Neutrophil (primary cell): ENCODE results near the gene PTPN11.
"Not testable (repeated sequence)": the region's sequence is repeated elsewhere in the genome, so short reads cannot be mapped to it uniquely, and the experiment has no call there.

Experiments used
- H3K27ac ChIP-seq: fragments of 200-600 bp; sonication (generic); 2 replicates; pipeline ENCODE4 v1.5.1; 2016; ENCODE audit warnings: mild to moderate bottlenecking, moderate library complexity
- H3K27me3 ChIP-seq: fragments of 200-600 bp; sonication (generic); 2 replicates; pipeline ENCODE4 v1.6.0; 2016; ENCODE audit warnings: mild to moderate bottlenecking
- H3K36me3 ChIP-seq: fragments of 200-600 bp; sonication (generic); 2 replicates; pipeline ENCODE4 v1.5.1; 2017
- H3K4me1 ChIP-seq, 2 experiments: fragments of 200-600 bp in 1 of 2; sonication (generic) in 1 of 2; 1 replicate in 1 of 2; 2 replicates in 1 of 2; pipeline versions ENCODE4 v1.5.1 to v1.6.1; 2013 to 2016; ENCODE audit warnings: low read depth in 1 of 2, low read length in 1 of 2, mild to moderate bottlenecking in 1 of 2, moderate library complexity in 1 of 2; ENCODE audit not compliant: control insufficient read depth in 1 of 2, insufficient read depth in 1 of 2
- H3K4me3 ChIP-seq, 2 experiments: fragments of 200-600 bp in 1 of 2; sonication (generic) in 1 of 2; 1 replicate in 1 of 2; 2 replicates in 1 of 2; pipeline ENCODE4 v1.5.1; 2013 to 2016; ENCODE audit warnings: low read depth in 1 of 2, low read length in 1 of 2, mild to moderate bottlenecking in 1 of 2, moderate library complexity in 1 of 2
- H3K9me3 ChIP-seq: fragments of 200-600 bp; sonication (generic); 2 replicates; pipeline ENCODE4 v1.5.1; 2016
- TF ChIP-seq, protein P1 (sequence below): fragments of 200-600 bp; sonication (generic); IDR thresholded peaks from 2 replicates; pipeline ENCODE4 v1.5.1; 2016; ENCODE audit warnings: antibody characterized with exemption

The PTPN11 gene

DNA sequence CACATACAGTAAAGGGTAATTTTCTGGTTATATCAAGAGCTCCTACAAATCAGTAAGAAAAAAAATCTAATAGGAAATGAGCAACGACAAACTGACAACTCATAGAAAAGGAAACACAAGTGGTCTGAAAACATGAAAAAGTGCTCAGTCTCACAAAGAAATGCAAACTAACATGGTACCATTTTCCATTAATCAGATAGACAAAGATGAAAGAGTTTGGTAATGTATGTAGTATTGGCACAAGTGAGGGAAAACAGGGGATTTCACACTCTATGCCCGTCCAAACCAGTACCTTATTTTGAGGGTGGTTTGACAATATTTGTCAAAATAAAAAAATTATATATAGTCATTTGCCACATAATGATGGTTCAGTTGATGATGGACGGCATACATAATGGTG, 13.2 kb downstream of the PTPN11 start:
- H3K27ac ChIP-seq = no peak overlapping the region
- peaks cover 4% of the 10 kb centered on the region in 2 experiments for H3K4me1 ChIP-seq
- no peak overlapping the region for H3K4me3 ChIP-seq
- TF ChIP-seq, protein P1, sequence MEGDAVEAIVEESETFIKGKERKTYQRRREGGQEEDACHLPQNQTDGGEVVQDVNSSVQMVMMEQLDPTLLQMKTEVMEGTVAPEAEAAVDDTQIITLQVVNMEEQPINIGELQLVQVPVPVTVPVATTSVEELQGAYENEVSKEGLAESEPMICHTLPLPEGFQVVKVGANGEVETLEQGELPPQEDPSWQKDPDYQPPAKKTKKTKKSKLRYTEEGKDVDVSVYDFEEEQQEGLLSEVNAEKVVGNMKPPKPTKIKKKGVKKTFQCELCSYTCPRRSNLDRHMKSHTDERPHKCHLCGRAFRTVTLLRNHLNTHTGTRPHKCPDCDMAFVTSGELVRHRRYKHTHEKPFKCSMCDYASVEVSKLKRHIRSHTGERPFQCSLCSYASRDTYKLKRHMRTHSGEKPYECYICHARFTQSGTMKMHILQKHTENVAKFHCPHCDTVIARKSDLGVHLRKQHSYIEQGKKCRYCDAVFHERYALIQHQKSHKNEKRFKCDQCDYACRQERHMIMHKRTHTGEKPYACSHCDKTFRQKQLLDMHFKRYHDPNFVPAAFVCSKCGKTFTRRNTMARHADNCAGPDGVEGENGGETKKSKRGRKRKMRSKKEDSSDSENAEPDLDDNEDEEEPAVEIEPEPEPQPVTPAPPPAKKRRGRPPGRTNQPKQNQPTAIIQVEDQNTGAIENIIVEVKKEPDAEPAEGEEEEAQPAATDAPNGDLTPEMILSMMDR = no peak
- no peaks in the 10 kb centered on the region for H3K36me3 ChIP-seq
- H3K27me3 ChIP-seq = no peaks in the 10 kb centered on the region
- H3K9me3 ChIP-seq = no peaks in the 10 kb centered on the region

DNA sequence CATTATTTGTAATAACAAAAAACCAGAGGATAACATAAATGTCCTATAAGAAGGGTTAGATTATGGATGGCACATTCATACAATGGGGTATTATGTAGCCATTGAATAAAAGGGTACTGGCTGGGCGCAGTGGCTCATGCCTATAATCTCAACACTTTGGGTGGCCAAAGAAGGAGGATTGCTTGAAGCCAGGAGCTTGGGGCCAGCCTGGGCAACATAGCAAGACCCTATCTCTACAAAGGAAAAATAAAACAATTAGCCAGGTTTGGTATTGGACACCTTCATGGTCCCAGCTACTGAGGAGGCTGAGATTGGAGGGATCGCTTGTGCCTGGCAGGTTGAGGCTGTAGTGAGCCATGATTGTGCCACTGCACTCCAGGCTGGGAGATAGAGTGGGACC, 14.8 kb downstream of the PTPN11 start:
- no peaks in the 10 kb centered on the region for H3K36me3 ChIP-seq
- no peaks in the 10 kb centered on the region for H3K9me3 ChIP-seq
- TF ChIP-seq, protein P1 = no peak
- H3K27me3 ChIP-seq = no peaks in the 10 kb centered on the region
- H3K27ac ChIP-seq = no peak overlapping the region
- H3K4me1 ChIP-seq = peaks cover 4% of the 10 kb centered on the region in 2 experiments
- no peak overlapping the region for H3K4me3 ChIP-seq

DNA sequence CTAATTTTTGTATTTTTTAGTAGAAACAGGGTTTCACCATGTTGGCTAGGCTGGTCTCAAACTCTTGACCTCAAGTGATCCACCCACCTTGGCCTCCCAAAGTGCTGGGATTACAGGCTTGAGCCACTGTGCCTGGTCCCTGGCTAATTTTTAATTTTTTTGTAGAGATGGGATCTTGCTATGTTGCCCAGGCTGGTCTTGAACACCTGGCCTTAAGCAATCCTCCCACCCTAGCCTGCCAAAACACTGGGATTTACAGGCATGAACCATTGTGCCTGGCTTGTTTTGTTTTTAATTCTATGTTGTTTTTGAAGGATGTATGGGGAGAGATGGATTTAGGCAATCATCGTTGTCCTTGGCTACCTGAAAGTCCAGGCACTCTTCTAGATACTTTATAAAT, 19.9 kb downstream of the PTPN11 start:
- not testable (repeated sequence) for H3K27me3 ChIP-seq, H3K9me3 ChIP-seq, H3K27ac ChIP-seq

DNA sequence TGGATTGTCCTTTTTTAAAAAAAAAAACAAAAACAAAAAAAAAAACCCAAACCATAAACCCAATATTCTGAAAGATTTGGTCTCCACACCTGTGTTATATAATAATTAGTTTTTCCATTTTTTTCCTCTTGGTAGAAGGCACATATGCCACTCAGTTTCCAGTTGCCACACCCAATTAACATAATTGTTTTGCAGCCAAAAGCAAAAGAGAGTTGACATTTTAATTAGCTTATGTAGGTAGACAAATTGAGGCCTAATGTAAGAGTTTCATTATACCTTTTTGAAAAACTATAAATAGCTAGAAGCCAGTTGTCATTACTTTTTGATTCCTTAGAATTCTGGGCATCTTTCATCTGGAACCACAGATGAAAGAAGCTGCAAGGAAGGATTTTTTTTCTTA, 21.0 kb downstream of the PTPN11 start:
- TF ChIP-seq, protein P1 = no peak
- H3K9me3 ChIP-seq = no peaks in the 10 kb centered on the region
- no peak overlapping the region for H3K4me3 ChIP-seq
- H3K27me3 ChIP-seq = no peaks in the 10 kb centered on the region
- no peaks in the 10 kb centered on the region for H3K36me3 ChIP-seq
- H3K27ac ChIP-seq = no peak overlapping the region
- H3K4me1 ChIP-seq = no peaks in the 10 kb centered on the region

More for the DNA sequence above, 19.9 kb downstream of the PTPN11 start:
- H3K4me1 ChIP-seq, H3K36me3 ChIP-seq, H3K4me3 ChIP-seq: not testable (repeated sequence)

DNA sequence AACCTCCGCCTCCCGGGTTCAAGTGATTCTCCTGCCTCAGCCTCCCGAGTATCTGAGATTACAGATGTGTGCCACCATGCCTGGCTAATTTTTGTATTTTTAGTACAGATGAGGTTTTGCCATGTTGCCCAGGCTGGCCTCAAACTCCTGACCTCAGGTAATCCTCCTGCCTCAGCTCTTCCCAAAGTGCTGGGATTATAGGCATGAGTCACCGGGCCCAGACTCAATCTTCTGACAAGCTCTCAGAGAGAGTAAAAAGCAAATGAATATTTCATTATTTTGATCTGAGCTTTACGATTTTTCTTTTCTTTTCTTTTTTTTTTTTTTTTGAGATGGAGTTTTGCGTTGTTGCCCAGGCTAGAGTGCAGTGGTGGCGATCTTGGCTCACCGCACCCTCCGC, 21.9 kb downstream of the PTPN11 start:
- not testable (repeated sequence) for H3K27me3 ChIP-seq, H3K4me1 ChIP-seq, H3K9me3 ChIP-seq, H3K4me3 ChIP-seq, H3K36me3 ChIP-seq, H3K27ac ChIP-seq

DNA sequence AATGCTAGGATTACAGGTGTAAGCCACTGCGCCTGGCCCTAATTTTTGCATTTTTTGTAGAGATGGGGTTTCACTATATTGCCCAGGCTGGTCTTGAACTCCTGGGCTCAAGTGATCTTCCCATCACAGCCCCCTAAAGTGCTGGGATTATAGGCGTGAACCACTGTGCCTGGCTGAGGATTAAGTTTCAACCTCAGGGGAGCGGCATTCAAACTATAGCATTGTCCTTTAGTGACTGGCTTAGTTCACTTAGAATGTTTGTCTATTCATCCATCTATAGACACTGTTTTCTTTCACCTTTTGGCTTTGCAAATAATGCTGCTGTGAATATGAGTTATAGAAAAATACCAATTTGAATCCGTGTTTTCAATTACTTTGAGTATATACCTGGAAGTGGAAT, 25.2 kb downstream of the PTPN11 start:
- Histone ChIP-seq H3K27me3 (no peaks in the 10 kb centered on the region), H3K36me3 (no peaks in the 10 kb centered on the region), H3K9me3 (no peaks in the 10 kb centered on the region), H3K4me3 (no peak overlapping the region), H3K27ac (no peak overlapping the region), H3K4me1 (peaks cover 7 to 8% of the 10 kb centered on the region in 2 experiments)
- TF ChIP-seq, protein P1 = no peak
